K562 (cell line): ENCODE measurements around the gene PTGER3. TPM values are rescaled to one million over a fixed set of nuclear protein-coding genes. Genes with fewer than 3 reads are reported as not detected.

Experiments used
- ATAC-seq: fragments of 200-7000 bp; cut with Tn5 transposase; 3 replicates; pipeline ENCODE4 v1.9.1; 2020; ENCODE audit warnings: moderate library complexity
- BruUV-seq: library from RNA; stranded (reverse); fragments of 400-500 nt; replicated peaks from 2 replicates; lab custom pipeline; 2021; lab: Mats Ljungman, UMichigan
- CTCF ChIA-PET: fragments of 300-600 bp; formaldehyde crosslinking; extraction: SDS; loops from one replicate; lab custom pipeline; 2021; ENCODE audit warnings: low intra/inter-chr PET ratio; lab: Yijun Ruan, JAX
- POLR2A ChIA-PET: fragments of 300-600, 350-650 bp; sonication (Branson Sonifier 250); formaldehyde crosslinking; extraction: SDS; loops from one replicate; lab custom pipeline; 2021; ENCODE audit warnings: antibody characterized with exemption, inconsistent platforms; lab: Yijun Ruan, JAX
- DNase-seq, 4 experiments: peaks; one replicate each; pipeline versions ENCODE4 v3.0.0 to v3.0.0-alpha.2; 2011 to 2018; ENCODE audit warnings: low spot score in 3 of 4, mixed read lengths in 3 of 4; ENCODE audit errors: extremely low read depth in 1 of 4
- FAIRE-seq: peaks from 2 replicates; lab custom pipeline; 2011; peaks lifted over from hg19 to GRCh38; lab: Jason Lieb, UNC
- H2AFZ ChIP-seq: 2 replicates; pipeline ENCODE4 v1.6.0; 2011; ENCODE audit warnings: low read depth, low read length, control low read depth, inconsistent platforms
- H3K27ac ChIP-seq: fragments of 200-600 bp; 3 replicates; pipeline ENCODE4 v1.8.0; 2011; ENCODE audit warnings: low read depth, mild to moderate bottlenecking, control low read depth, inconsistent platforms, low read length, moderate library complexity, mixed read lengths; ENCODE audit errors: extremely low read depth
- H3K27me3 ChIP-seq, 2 experiments: fragments of 300-600 bp in 1 of 2; 2 replicates in 1 of 2; 3 replicates in 1 of 2; pipeline versions ENCODE4 v1.6.0 to v1.8.0; 2011; ENCODE audit warnings: inconsistent platforms in 2 of 2, low read length in 2 of 2, mild to moderate bottlenecking in 1 of 2, mixed read lengths in 1 of 2, moderate library complexity in 1 of 2; ENCODE audit not compliant: control insufficient read depth in 2 of 2, insufficient read depth in 2 of 2
- H3K36me3 ChIP-seq: fragments of 300-600 bp; 3 replicates; pipeline ENCODE4 v1.8.0; 2011; ENCODE audit warnings: mild to moderate bottlenecking, low read length, inconsistent platforms; ENCODE audit not compliant: control insufficient read depth, insufficient read depth
- H3K4me1 ChIP-seq, 2 experiments: fragments of 200-600 bp in 1 of 2; replicated peaks in 1 of 2; 2 replicates in 1 of 2; 3 replicates in 1 of 2; pipeline versions ENCODE4 v1.5.1 to v1.8.0; 2011; ENCODE audit warnings: inconsistent platforms in 2 of 2, low read length in 2 of 2, mild to moderate bottlenecking in 1 of 2, mixed read lengths in 1 of 2, moderate library complexity in 1 of 2; ENCODE audit not compliant: control insufficient read depth in 2 of 2, insufficient read depth in 2 of 2
- H3K4me2 ChIP-seq: 2 replicates; pipeline ENCODE4 v1.6.1; 2011; ENCODE audit warnings: low read length, control low read depth, inconsistent platforms, mixed read lengths; ENCODE audit not compliant: insufficient read depth
- H3K4me3 ChIP-seq: fragments of 200-600 bp; sonication (generic), shearing (Covaris generic); 2 replicates; pipeline ENCODE4 v1.5.1; 2016; ENCODE audit warnings: control low read depth, inconsistent platforms
- H3K79me2 ChIP-seq: fragments of 200-600 bp; 3 replicates; pipeline ENCODE4 v1.8.0; 2011; ENCODE audit warnings: low read length, inconsistent platforms; ENCODE audit not compliant: control insufficient read depth, insufficient read depth
- H3K9ac ChIP-seq, 2 experiments: 2 replicates each; pipeline versions ENCODE4 v1.6.0 to v1.6.1; 2011; ENCODE audit warnings: low read depth in 2 of 2, low read length in 2 of 2, control low read depth in 1 of 2, inconsistent platforms in 1 of 2, mild to moderate bottlenecking in 1 of 2, mixed read lengths in 1 of 2; ENCODE audit not compliant: insufficient read depth in 1 of 2
- H3K9me1 ChIP-seq: one replicate; pipeline ENCODE4 v1.6.0; 2011; ENCODE audit warnings: inconsistent platforms, mild to moderate bottlenecking, low read length, moderate library complexity; ENCODE audit not compliant: control insufficient read depth, insufficient read depth
- H3K9me3 ChIP-seq: replicated peaks from 2 replicates; pipeline ENCODE4 v1.5.1; 2011; ENCODE audit warnings: low read depth, low read length, inconsistent platforms; ENCODE audit not compliant: control insufficient read depth, insufficient read depth
- H4K20me1 ChIP-seq: replicated peaks from 2 replicates; pipeline ENCODE4 v1.6.1; 2011; ENCODE audit warnings: low read length, inconsistent platforms, mixed read lengths; ENCODE audit not compliant: control insufficient read depth, insufficient read depth
- ARID2 ChIP-seq: fragments of 450-650 bp; IDR thresholded peaks from 2 replicates; pipeline ENCODE4 v1.6.1; 2017; ENCODE audit warnings: antibody characterized with exemption, mild to moderate bottlenecking
- CBFB ChIP-seq: sonication (generic); formaldehyde crosslinking; IDR thresholded peaks from 2 replicates; pipeline ENCODE4 v1.4.0; 2020; ENCODE audit warnings: mild to moderate bottlenecking, missing genetic modification reagents
- CBX3 ChIP-seq, 2 experiments: IDR thresholded peaks; 1 replicate in 1 of 2; 2 replicates in 1 of 2; pipeline ENCODE4 v1.6.1; 2012; ENCODE audit warnings: inconsistent platforms in 2 of 2, low read length in 2 of 2, borderline replicate concordance in 1 of 2, control low read depth in 1 of 2
- CC2D1A ChIP-seq: fragments of 450-650 bp; IDR thresholded peaks from 2 replicates; pipeline ENCODE4 v1.6.1; 2017; ENCODE audit warnings: mild to moderate bottlenecking
- CTCF ChIP-seq, 3 experiments: IDR thresholded peaks in 2 of 3; conservative IDR thresholded peaks in 1 of 3; 2 replicates each; pipeline ENCODE4 v1.5.1; 2011 to 2012; ENCODE audit warnings: low read length in 3 of 3, mild to moderate bottlenecking in 3 of 3, control low read depth in 2 of 3, improper control_type of control experiment in 1 of 3, inconsistent platforms in 1 of 3, low read depth in 1 of 3, mixed read lengths in 1 of 3, moderate library complexity in 1 of 3; ENCODE audit not compliant: insufficient read depth in 2 of 3
- GATAD2A ChIP-seq: fragments of 450-650 bp; IDR thresholded peaks from 2 replicates; pipeline ENCODE4 v1.6.1; 2017
- GTF2F1 ChIP-seq: IDR thresholded peaks from 2 replicates; pipeline ENCODE4 v1.6.1; 2011; ENCODE audit warnings: low read depth, low read length, improper control_type of control experiment
- HDGF ChIP-seq: fragments of 450-650 bp; IDR thresholded peaks from 2 replicates; pipeline ENCODE4 v1.6.1; 2016
- RAD21 ChIP-seq, 2 experiments: fragments of 250-450 bp in 1 of 2; fragments of 450-650 bp in 1 of 2; sonication (Bioruptor Pico) in 1 of 2; formaldehyde crosslinking in 1 of 2; IDR thresholded peaks in 1 of 2; conservative IDR thresholded peaks in 1 of 2; 2 replicates each; pipeline versions ENCODE4 v1.4.0 to v1.8.0; 2020 to 2022; ENCODE audit warnings: mild to moderate bottlenecking in 2 of 2, moderate library complexity in 1 of 2
- SMC3 ChIP-seq: conservative IDR thresholded peaks from 2 replicates; pipeline ENCODE4 v1.6.1; 2011; ENCODE audit warnings: low read depth, low read length, improper control_type of control experiment; ENCODE audit not compliant: insufficient read depth
- SRSF3 ChIP-seq: fragments of 200-400 bp; formaldehyde crosslinking; IDR thresholded peaks from 2 replicates; pipeline ENCODE4 v1.6.1; 2016; ENCODE audit warnings: mild to moderate bottlenecking, low read length, moderate library complexity; ENCODE audit not compliant: insufficient read depth
- ZBTB7A ChIP-seq: IDR thresholded peaks from 2 replicates; pipeline ENCODE4 v1.6.1; 2011; ENCODE audit warnings: low read depth, mild to moderate bottlenecking, low read length, moderate library complexity, borderline replicate concordance; ENCODE audit not compliant: control insufficient read depth
- ZNF644 ChIP-seq: fragments of 200-800 bp; sonication (Bioruptor generic); IDR thresholded peaks from 2 replicates; pipeline ENCODE4 v1.6.1; 2016; ENCODE audit warnings: low read depth, missing genetic modification characterization, missing compliant biosample characterization
- WGBS: fragments of 100-300 bp; shearing (Covaris generic); methylation state at CpG from one replicate; pipeline ENCODE4 v1.1.6; 2016; ENCODE audit warnings: low coverage, mixed read lengths; ENCODE audit not compliant: insufficient coverage; ENCODE audit errors: missing lambda C conversion rate; 5-methylcytosine and 5-hydroxymethylcytosine counted together
- in situ Hi-C: fragments of 300-500 bp; cut with MboI; formaldehyde crosslinking; loops from 4 replicates; pipeline ENCODE4 v1.15.0; 2018; ENCODE audit warnings: inconsistent platforms, mixed read lengths
- intact Hi-C: fragments of 100-400 bp; cut with micrococcal nuclease; formaldehyde crosslinking; loops from 2 replicates; pipeline ENCODE4 v1.14.2; 2022
- polyA plus RNA-seq, 8 experiments: library from polyadenylated mRNA; depleted of rRNA in 4 of 8; stranded (reverse) in 5 of 8; unstranded in 3 of 8; fragments of >200 nt; fragmentation: Nextera tagmentation in 2 of 8; fragmentation: Illumina TruSeq in 1 of 8; extraction: Ambion mirVana in 2 of 8; extraction: Trizol in 1 of 8; gene quantifications; 2 replicates each; pipeline versions ENCODE4 v1.2.1 to v1.2.3, GENCODE V29; 2011 to 2014; ENCODE audit warnings: inconsistent platforms in 1 of 8, missing spikeins in 1 of 8
- total RNA-seq, 7 experiments: library from RNA; depleted of rRNA in 6 of 7; stranded (reverse); fragments of >200 nt in 6 of 7; fragmentation: Illumina TruSeq in 2 of 7; extraction: Trizol in 2 of 7; gene quantifications; 2 replicates each; pipeline versions ENCODE4 v1.2.1 to v1.2.3, GENCODE V29; 2011 to 2021; ENCODE audit warnings: low replicate concordance in 1 of 7
- TF ChIP-seq, protein P1 (sequence below): fragments of 450-650 bp; formaldehyde crosslinking; IDR thresholded peaks from 2 replicates; pipeline ENCODE4 v1.4.0; 2022; ENCODE audit warnings: mild to moderate bottlenecking, moderate library complexity
- TF ChIP-seq, protein P2 (sequence below): sonication (generic); IDR thresholded peaks from 2 replicates; pipeline ENCODE4 v1.6.1; 2016
- TF ChIP-seq, protein P3 (sequence below): fragments of 450-650 bp; formaldehyde crosslinking; IDR thresholded peaks from 2 replicates; pipeline ENCODE4 v1.4.0; 2020; ENCODE audit warnings: mild to moderate bottlenecking, moderate library complexity

The PTGER3 gene
- total and polyA plus RNA-seq, 9 of the 15 experiments (the other 6 are each of a cell fraction or from before 2014, with no cell fraction given): 3.8 to 28.5 (median 14.2) TPM

GRCh38 chr1:71049951-71050598, 2.5 kb upstream of the PTGER3 start:
- DNase-seq: peak; percentile 43 to 82 (median 58)
- ATAC-seq: no peak
- H3K79me2 ChIP-seq: peaks cover 22% of the 10 kb centered on the region
- WGBS: 0% methylated on average over 1 of the region's 1 CpG
- H3K4me2 ChIP-seq: no peak overlapping the region
- H3K9me3 ChIP-seq: no peaks in the 10 kb centered on the region
- intact Hi-C loops (loop anchor here (1.0 to 10.0 kb wide), 7 partner anchors 80 to 918 kb away; no protein-coding TSS in a partner anchor), in situ Hi-C loops (loop anchor here (5.0 kb wide), 2 partner anchors 368 to 523 kb away; no protein-coding TSS in a partner anchor)
- no peak overlapping the region for H3K4me3 ChIP-seq
- peak; percentile 91 for FAIRE-seq
- no peaks in the 10 kb centered on the region for H4K20me1 ChIP-seq
- ChIA-PET POLR2A (no interaction called here), CTCF (interaction anchor here (0.9 to 1.6 kb wide), 5 partner anchors 80 to 521 kb away, joined by 3 to 10 read pairs (median 5); no protein-coding TSS in a partner anchor)
- H3K27ac ChIP-seq: no peak overlapping the region
- H2AFZ ChIP-seq: no peak overlapping the region
- no peak overlapping the region for H3K9ac ChIP-seq
- H3K27me3 ChIP-seq: no peaks in the 10 kb centered on the region; a peak in 1 of 5 replicates
- H3K9me1 ChIP-seq: no peaks in the 10 kb centered on the region
- peaks cover 4 to 23% of the 10 kb centered on the region in 2 experiments; a peak in 4 of 5 replicates for H3K4me1 ChIP-seq
- no TSS peak for BruUV-seq
- H3K36me3 ChIP-seq: no peaks in the 10 kb centered on the region
- TF ChIP-seq CC2D1A (0 out of 2 replicates have a peak, but pooled peaks have one; percentile 41), CTCF (IDR thresholded peaks at IDR 0.05 in 2 of 3, conservative IDR thresholded peaks at IDR 0.05 in 1 of 3; ENCODE audit: insufficient read depth in 2 of 3, low read depth in 1 of 3, low read length in 3 of 3) (peak; percentile 59 to 89 (median 70); a peak in 5 of 6 replicates), GTF2F1 (no peak), ZBTB7A (no peak), RAD21 (CRISPR knock-in tag; conservative IDR thresholded peaks at IDR 0.05 in 1 of 2, IDR thresholded peaks at IDR 0.05 in 1 of 2) (peak; percentile 95 to 97), GATAD2A (0 out of 2 replicates have a peak, but pooled peaks have one; percentile 66), SMC3 (0 out of 2 replicates have a peak, but pooled peaks have one; percentile 49), CBX3 (IDR thresholded peaks at IDR 0.05; ENCODE audit: borderline replicate concordance in 1 of 2, low read length in 2 of 2) (0 out of 3 replicates have a peak, but pooled peaks of 1 of the 2 experiments have one; percentile 15), SRSF3 (no peak), CBFB (no peak), ARID2 (0 out of 2 replicates have a peak, but pooled peaks have one; percentile 26), ZNF644 (tag) (no peak), HDGF (no peak)
- TF ChIP-seq, protein P1, sequence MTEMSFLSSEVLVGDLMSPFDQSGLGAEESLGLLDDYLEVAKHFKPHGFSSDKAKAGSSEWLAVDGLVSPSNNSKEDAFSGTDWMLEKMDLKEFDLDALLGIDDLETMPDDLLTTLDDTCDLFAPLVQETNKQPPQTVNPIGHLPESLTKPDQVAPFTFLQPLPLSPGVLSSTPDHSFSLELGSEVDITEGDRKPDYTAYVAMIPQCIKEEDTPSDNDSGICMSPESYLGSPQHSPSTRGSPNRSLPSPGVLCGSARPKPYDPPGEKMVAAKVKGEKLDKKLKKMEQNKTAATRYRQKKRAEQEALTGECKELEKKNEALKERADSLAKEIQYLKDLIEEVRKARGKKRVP (CRISPR knock-in tag): no peak
- TF ChIP-seq, protein P2, sequence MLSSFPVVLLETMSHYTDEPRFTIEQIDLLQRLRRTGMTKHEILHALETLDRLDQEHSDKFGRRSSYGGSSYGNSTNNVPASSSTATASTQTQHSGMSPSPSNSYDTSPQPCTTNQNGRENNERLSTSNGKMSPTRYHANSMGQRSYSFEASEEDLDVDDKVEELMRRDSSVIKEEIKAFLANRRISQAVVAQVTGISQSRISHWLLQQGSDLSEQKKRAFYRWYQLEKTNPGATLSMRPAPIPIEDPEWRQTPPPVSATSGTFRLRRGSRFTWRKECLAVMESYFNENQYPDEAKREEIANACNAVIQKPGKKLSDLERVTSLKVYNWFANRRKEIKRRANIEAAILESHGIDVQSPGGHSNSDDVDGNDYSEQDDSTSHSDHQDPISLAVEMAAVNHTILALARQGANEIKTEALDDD: 0 out of 2 replicates have a peak, but pooled peaks have one; percentile 58
- TF ChIP-seq, protein P3, sequence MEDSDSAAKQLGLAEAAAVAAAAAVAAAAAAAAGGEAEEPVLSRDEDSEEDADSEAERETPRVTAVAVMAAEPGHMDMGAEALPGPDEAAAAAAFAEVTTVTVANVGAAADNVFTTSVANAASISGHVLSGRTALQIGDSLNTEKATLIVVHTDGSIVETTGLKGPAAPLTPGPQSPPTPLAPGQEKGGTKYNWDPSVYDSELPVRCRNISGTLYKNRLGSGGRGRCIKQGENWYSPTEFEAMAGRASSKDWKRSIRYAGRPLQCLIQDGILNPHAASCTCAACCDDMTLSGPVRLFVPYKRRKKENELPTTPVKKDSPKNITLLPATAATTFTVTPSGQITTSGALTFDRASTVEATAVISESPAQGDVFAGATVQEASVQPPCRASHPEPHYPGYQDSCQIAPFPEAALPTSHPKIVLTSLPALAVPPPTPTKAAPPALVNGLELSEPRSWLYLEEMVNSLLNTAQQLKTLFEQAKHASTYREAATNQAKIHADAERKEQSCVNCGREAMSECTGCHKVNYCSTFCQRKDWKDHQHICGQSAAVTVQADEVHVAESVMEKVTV: peak; percentile 94
